GM13977 (cell line): ENCODE data around the gene RNASEH2B.

Experiments used
- DNase-seq: peaks from one replicate; pipeline ENCODE4 v3.0.0; 2012; ENCODE audit warnings: low spot score
- in situ Hi-C: fragments of 300-500 bp; cut with MboI; formaldehyde crosslinking; loops from one replicate; pipeline ENCODE4 v1.12.0; 2022; ENCODE audit warnings: low sequenced_read_pairs, low pct_unique_long_range_greater_than_20kb, mixed read lengths, inconsistent platforms; ENCODE audit not compliant: unreplicated experiment
- TF ChIP-seq, protein P1 (sequence below): IDR thresholded peaks from 2 replicates; pipeline ENCODE4 v1.5.1; 2012; ENCODE audit warnings: mild to moderate bottlenecking, control low read depth; ENCODE audit not compliant: insufficient read depth; ENCODE audit errors: extremely low read depth, missing control alignments

The RNASEH2B gene

DNA sequence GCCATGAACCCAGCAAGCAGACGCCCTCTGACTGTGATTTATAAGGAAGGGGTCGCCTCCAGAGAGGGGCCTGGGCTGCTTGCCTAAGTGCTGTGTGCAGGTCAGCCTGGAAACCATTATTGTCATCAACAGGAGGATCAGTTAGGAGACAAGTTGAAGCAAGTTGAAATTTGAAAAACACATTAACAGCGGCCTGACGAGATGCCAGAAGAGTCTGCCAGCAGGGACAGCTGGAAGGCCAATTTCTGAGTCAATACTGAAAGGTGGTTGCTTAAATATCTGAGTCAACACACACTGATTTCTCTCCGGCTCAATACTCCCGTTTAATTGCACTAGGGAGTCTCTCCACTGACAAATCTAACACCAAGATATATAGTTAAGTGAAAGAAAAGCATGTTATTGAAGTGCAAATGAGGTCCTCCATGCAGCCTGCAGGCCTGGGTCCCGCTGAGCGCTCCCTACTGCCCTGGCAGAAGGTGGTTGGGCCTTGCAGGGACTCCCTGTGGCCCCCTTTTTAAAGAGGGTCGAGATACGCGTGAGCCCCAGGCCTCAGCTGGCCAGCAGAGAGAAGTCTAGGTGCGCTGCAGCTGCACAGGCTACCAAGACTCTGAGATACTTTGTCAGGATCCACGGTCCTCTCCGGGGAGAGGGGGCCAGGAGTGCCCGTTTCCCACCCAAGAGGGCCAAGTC, 91.1 kb downstream of the RNASEH2B start:
- no peak for DNase-seq
- in situ Hi-C loops, result no loop called here
- TF ChIP-seq, protein P1, sequence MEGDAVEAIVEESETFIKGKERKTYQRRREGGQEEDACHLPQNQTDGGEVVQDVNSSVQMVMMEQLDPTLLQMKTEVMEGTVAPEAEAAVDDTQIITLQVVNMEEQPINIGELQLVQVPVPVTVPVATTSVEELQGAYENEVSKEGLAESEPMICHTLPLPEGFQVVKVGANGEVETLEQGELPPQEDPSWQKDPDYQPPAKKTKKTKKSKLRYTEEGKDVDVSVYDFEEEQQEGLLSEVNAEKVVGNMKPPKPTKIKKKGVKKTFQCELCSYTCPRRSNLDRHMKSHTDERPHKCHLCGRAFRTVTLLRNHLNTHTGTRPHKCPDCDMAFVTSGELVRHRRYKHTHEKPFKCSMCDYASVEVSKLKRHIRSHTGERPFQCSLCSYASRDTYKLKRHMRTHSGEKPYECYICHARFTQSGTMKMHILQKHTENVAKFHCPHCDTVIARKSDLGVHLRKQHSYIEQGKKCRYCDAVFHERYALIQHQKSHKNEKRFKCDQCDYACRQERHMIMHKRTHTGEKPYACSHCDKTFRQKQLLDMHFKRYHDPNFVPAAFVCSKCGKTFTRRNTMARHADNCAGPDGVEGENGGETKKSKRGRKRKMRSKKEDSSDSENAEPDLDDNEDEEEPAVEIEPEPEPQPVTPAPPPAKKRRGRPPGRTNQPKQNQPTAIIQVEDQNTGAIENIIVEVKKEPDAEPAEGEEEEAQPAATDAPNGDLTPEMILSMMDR, result no peak

DNA sequence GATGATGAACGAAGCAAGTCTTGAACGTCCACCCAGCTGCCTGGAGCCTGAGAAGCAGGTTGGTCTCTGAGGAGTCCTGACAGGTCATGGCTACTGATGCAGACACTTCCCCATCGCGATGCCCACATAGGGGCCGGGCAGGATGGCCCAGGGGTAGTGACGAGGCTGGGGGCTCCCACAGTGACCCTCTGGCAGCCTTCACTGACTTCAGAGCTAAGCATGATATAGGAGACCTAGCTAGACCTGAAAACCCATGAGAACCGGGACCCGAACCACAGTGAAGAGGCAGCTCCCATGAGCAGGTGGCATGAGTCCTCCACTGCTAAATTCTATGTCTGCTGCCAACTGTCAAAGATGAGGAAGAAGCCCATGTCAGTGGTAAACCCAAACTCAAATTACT, 91.7 kb downstream of the RNASEH2B start:
- in situ Hi-C loops, result no loop called here
- TF ChIP-seq, protein P1, result no peak
- no peak for DNase-seq

DNA sequence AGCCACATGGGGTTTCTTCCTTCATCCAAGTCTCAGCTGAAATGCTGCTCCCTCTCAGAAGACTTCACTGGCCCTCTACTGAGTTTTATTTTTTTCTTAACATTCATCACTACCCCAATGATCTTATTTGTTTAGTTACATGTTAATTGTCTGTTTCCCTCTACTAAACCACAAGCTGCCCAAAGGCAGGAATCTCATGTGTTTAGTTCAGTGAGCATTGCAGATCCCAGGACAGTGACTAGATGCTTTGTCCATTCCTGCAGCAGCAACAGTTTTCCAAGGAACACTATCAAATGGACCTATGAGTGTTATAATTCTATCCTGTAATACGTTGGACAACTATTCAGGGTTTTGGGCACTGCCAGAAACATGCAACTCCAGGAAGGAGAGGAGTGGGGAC, 93.1 kb downstream of the RNASEH2B start:
- in situ Hi-C loops, result no loop called here
- TF ChIP-seq, protein P1, result no peak
- no peak for DNase-seq

DNA sequence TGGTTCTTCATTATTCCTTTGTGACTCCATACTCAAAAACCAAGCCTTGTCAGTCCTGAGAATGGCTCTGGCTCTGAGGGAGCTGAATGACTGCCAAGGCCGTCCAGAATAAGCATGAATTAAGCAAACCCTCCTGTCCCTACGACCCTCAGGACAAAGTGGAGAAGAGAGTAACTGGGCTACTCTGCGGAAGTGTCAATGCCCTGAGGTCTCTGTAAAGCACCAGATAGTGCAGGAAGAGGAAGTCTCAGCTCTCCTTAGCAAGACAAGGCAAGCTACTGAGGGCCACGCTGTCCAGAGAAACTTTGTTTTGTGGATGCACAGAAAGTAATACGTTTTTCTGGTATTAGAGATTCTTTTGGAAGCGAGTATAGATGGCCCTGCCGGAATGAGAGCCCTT, 94.1 kb downstream of the RNASEH2B start:
- DNase-seq, result no peak
- in situ Hi-C loops, result no loop called here
- TF ChIP-seq, protein P1, result no peak

DNA sequence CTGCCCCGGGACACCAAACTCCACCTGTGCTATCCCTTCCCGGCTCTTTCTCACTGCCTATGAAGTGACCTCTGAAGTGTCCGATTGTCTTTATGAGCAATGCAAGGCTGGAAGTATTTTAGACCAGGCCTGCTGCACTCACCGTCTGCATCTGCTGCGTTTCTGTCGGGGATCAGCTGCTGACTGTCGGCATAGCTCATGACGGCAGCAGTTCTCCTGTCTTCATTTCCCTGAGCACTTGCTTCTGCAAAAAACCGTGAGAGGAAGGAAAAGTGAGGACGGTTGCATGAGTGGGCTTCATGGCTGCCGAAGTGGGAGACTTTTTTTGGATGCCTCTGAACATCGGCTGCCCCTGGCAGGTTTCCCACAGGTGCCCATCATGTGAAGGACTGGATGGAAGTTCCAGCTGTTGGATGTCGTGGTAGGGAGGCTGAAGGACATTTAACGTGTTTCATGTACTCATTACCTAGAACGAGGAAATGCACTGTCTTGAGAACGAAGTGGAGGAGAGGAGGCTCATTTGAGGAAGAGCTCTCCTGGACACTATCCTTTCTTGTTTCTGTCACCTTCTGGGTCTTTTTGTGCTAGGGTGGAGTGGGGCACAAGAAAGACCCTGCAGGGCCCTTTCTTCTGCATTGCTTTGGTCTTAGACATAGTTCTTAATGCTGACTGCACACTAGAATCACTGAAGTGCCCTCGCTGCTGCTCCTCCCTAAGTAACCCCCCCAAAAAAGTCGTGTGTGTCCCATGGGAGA, 94.7 kb downstream of the RNASEH2B start:
- DNase-seq, result no peak
- TF ChIP-seq, protein P1, result no peak
- in situ Hi-C loops, result no loop called here

DNA sequence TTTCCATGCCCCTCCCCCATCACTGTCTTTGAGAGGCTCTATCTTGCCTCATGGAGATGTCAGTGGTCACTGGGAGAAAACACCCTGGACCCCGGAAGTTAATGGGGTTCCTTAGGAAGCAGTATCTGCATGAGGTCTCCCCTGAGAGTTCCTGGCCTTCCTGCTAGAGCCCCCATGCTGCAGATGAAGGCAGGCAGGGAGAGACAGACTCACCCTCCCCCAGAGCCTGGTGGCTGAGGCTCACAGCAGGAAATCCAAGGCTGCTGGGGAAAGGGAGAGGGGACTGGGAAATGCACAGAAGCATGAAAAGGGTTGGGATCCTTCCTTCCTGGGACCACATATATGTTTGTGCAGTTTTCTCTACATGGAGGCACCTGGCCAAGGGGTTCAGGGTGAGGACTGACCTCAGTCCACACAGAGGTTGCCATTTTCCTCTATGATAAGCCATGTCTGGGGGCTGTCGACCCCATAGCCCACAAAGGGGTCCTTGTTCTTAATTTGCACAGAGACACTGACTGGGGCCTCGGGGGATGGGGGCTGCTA, 95.4 kb downstream of the RNASEH2B start:
- in situ Hi-C loops, result no loop called here
- DNase-seq, result no peak
- TF ChIP-seq, protein P1, result no peak
